ENCODE measurements around the gene CLDN16.

CLDN16 gene

DNA sequence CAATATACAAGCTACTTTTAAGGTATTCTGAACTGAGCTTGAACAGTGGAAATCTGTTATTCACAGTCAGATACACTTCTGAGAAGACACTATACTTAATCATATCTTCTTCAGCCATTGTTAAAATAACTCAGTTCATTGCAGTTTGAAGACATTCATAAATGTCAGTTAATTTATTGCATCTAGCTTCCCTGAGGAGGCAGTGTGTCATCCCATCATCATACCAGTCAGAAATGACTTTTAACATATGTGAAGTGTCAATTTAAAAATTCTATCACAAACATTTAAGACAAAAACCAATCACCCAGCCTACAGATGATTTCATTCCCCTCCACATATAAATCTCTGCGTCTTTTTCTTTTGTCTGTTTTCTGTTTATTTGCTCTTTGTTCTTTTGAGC is 54.3 kb downstream of the CLDN16 start:
- no peak for DNase-seq (ENCODE audit: low read depth, low spot score)

GRCh38 chr3:190443257-190443656 is 55.3 kb downstream of the CLDN16 start:
- no peak for DNase-seq (ENCODE audit: low read depth, low spot score)

- no peak for DNase-seq (ENCODE audit: low read depth, low spot score)
These were observed 56.0 kb downstream of the CLDN16 start for GRCh38 chr3:190444006-190444405.

DNA sequence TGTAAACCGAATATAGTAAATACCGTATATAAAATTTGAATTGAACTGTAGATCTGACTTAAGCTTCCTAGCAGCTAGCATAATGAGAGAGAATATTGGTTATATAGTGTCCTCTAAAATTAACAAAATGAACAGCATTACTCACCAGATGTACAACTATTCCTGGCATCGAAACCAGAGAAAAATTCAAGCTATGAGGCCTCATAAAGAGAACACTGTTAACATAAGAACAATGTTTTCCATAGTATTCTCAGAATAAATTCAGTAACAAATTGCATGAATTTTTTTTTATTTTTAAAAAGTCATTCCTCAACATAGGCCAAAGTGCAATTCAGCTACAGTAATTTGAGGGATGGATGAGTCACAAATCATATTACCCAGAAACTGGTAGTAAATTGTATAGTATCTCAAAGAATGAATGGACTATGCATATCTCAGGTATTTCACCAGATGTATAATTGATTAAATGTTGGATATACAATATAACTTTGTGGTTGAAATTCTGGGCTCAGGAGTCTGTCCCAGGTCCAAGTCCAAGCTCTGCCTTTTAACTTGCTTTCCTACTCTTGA is 56.7 kb downstream of the CLDN16 start:
- DNase-seq (ENCODE audit: low read depth, low spot score): no peak

GRCh38 chr3:190446573-190447279 is 58.8 kb downstream of the CLDN16 start:
- DNase-seq (ENCODE audit: low read depth, low spot score): no peak

DNA sequence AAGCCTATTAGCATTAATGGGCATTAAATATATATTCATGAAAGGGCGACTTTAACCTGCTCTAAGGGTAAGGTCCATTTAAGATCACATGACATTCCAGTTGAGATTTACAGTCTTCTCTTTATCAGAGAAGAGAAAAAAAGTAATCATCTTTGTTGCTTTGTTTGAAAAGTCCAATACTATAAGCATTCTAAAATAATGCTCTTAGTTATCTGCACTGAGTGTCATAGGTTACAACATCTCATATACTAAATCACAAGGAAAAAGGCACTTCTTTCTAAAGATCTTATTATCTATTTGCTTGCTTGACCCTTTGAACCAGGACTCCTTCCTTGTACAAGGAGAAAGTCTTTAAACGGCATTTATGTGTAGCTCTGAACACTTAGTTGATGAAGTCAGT is 60.3 kb downstream of the CLDN16 start:
- DNase-seq (ENCODE audit: low read depth, low spot score): no peak

DNA sequence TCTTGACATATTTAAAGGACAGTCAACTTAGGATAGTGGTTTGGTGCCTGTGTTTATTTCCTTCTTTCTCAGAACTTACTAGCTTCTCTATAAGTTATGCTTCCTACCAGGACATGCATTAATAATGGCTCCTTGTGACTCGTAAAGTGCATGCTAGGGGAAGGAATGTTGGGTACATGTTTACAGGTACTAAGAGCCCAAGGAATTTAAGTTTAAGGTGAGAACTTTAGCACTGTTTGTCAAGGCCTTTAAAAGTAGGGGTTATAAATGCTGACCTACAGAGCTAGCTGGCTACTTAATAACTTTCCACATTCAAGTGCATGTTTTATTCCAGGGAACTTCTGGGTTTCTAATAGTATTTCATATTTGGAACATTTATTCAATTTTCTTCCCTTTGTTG is 61.8 kb downstream of the CLDN16 start, which contains the start of gene TMEM207:
Gene TMEM207, minus strand, starts transcription at position 101 of the 400 bp plus-strand sequence. Its CDS starts 92 bp downstream, at position 9.
- no peak for DNase-seq (ENCODE audit: low read depth, low spot score)

DNA sequence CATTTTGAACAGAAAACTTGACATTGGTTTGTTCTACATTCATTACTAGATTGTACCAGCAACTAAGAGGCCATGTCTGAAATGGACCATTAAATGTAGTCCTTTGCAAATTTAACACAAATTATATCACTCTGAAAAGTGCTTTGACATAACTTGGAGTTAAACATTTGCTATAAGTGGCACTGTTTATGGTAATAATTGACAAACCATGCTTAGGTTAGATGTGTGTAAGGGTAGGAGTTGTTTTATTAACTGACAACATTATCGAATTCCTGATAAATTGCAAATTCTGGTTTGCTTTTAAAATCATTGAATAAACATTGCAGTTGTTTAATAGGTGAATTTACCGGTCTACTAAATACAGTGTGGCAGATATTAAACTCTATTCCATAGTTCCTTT is 67.9 kb downstream of the CLDN16 start:
- DNase-seq (ENCODE audit: low read depth, low spot score): no peak

DNA sequence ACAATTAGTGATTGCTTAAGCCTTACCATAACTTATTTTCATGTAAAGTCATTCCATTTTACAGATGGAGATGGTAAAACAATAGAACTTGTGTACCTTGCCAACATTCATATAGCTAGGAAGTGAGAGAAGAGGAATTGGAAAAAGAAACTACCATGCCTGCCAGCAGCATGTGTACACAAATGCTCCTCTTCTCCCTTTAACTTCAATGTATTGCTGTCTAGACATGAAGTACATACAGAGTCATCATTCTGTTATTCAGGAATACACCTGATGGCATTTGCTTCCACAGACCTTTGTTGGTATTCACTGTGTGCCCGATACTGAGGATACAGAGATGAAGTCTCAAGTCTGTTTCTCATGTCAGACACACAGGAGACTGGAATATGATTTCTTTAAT is 68.8 kb downstream of the CLDN16 start:
- DNase-seq (ENCODE audit: low read depth, low spot score): no peak

- no peak for DNase-seq (ENCODE audit: low read depth, low spot score)
These were observed 70.1 kb downstream of the CLDN16 start for GRCh38 chr3:190458040-190458439.
